Common myeloid progenitor, CD34-positive (primary cell): ENCODE results near the gene KCNMA1.
A peak's percentile ranks its signal among the peaks of the same experiment; 100 is the strongest.

Experiments
- CTCF ChIA-PET: fragments of 350-600 bp; sonication (Branson Sonifier 250); formaldehyde crosslinking; loops from one replicate; lab custom pipeline; 2021; ENCODE audit warnings: antibody characterized with exemption; lab: Charles Lee
- POLR2A ChIA-PET: fragments of 350-600 bp; sonication (Branson Sonifier 250); formaldehyde crosslinking; loops from one replicate; lab custom pipeline; 2021; ENCODE audit warnings: antibody characterized with exemption; lab: Charles Lee
- DNase-seq, 3 donors: peaks; one replicate each; pipeline versions ENCODE4 v3.0.0 to v3.0.0-alpha.2; 2013
- H3K27ac ChIP-seq, 2 experiments: 1 replicate in 1 of 2; 2 replicates in 1 of 2; pipeline ENCODE4 v1.7.0; 2013; ENCODE audit warnings: inconsistent platforms in 2 of 2, low read length in 2 of 2, mild to moderate bottlenecking in 2 of 2, low read depth in 1 of 2, moderate library complexity in 1 of 2; ENCODE audit not compliant: severe bottlenecking in 2 of 2, insufficient read depth in 1 of 2, poor library complexity in 1 of 2
- H3K27me3 ChIP-seq, 5 experiments: replicated peaks in 2 of 5; 1 replicate in 3 of 5; 2 replicates in 2 of 5; pipeline versions ENCODE4 v1.6.1 to v1.7.0; 2013; ENCODE audit warnings: low read length in 4 of 5, mild to moderate bottlenecking in 2 of 5, moderate library complexity in 2 of 5, inconsistent platforms in 1 of 5; ENCODE audit not compliant: insufficient read depth in 5 of 5, control insufficient read depth in 4 of 5
- H3K36me3 ChIP-seq, 4 experiments: 1 replicate in 2 of 4; 2 replicates in 2 of 4; pipeline versions ENCODE4 v1.6.1 to v1.7.0; 2013; ENCODE audit warnings: low read length in 3 of 4, control low read depth in 1 of 4, mild to moderate bottlenecking in 1 of 4; ENCODE audit not compliant: control insufficient read depth in 4 of 4, insufficient read depth in 4 of 4
- H3K4me1 ChIP-seq, 4 experiments: 1 replicate in 3 of 4; 2 replicates in 1 of 4; pipeline versions ENCODE4 v1.6.1 to v1.7.1; 2013; ENCODE audit warnings: low read length in 3 of 4, mild to moderate bottlenecking in 3 of 4, control low read depth in 1 of 4, inconsistent platforms in 1 of 4, moderate library complexity in 1 of 4; ENCODE audit not compliant: control insufficient read depth in 4 of 4, insufficient read depth in 4 of 4; ENCODE audit errors: control extremely low read depth in 1 of 4
- H3K4me3 ChIP-seq, 7 experiments: 1 replicate in 4 of 7; 2 replicates in 3 of 7; pipeline versions ENCODE4 v1.5.1 to v1.7.0; 2013; ENCODE audit warnings: mild to moderate bottlenecking in 7 of 7, low read length in 6 of 7, moderate library complexity in 6 of 7, inconsistent platforms in 2 of 7, low read depth in 2 of 7, control low read depth in 1 of 7; ENCODE audit not compliant: insufficient read depth in 4 of 7, control insufficient read depth in 1 of 7; ENCODE audit errors: extremely low read depth in 1 of 7
- H3K9me3 ChIP-seq, 5 experiments: 1 replicate in 4 of 5; 2 replicates in 1 of 5; pipeline versions ENCODE4 v1.6.1 to v1.7.1; 2013; ENCODE audit warnings: low read length in 4 of 5, mild to moderate bottlenecking in 2 of 5, inconsistent platforms in 1 of 5, low read depth in 1 of 5, moderate library complexity in 1 of 5; ENCODE audit not compliant: control insufficient read depth in 4 of 5, insufficient read depth in 2 of 5; ENCODE audit errors: control extremely low read depth in 1 of 5
- WGBS: methylation state at CpG from one replicate; pipeline ENCODE4 v1.1.5; 2013; ENCODE audit not compliant: insufficient coverage; 5-methylcytosine and 5-hydroxymethylcytosine counted together

KCNMA1 gene

GRCh38 chr10:77177589-77177988 lies 460.0 kb downstream of the KCNMA1 start:
- Histone ChIP-seq H3K27ac (no peak overlapping the region), H3K36me3 (no peaks in the 10 kb centered on the region), H3K9me3 (no peaks in the 10 kb centered on the region), H3K4me1 (peaks cover 0 to 9% (median 2%) of the 10 kb centered on the region in 4 experiments), H3K27me3 (peaks cover 2 to 7% (median 5%) of the 10 kb centered on the region in 5 experiments), H3K4me3 (no peak overlapping the region)
- no CpG with 5 or more reads among the region's 1 CpG for WGBS
- CTCF ChIA-PET, result no interaction called here
- POLR2A ChIA-PET, result no interaction called here
- DNase-seq, result no peak

DNA sequence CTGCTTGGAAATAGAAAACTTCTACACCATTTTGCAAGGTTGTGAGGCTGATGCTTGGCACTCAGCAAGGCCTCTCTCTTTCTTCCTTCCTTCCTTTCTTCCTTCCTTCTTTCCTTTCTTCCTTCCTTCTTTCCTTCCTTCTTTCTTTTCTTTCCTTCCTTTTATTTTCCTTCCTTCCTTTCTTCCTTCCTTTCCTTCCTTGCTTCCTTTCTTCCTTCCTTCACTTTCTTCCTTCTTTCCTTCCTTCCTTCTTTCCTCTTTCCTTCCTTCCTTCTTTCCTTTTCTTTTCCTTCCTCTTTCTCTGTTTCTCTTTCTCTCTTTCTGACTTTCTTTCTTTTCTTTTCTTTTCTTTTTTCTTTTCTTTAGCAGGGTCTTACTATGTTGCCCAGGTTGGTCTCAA lies 460.4 kb downstream of the KCNMA1 start:
- DNase-seq, result no peak
- Histone ChIP-seq H3K27ac (no peak overlapping the region), H3K4me3 (no peak overlapping the region), H3K27me3 (peaks cover 2 to 7% (median 5%) of the 10 kb centered on the region in 5 experiments), H3K9me3 (no peaks in the 10 kb centered on the region), H3K36me3 (no peaks in the 10 kb centered on the region), H3K4me1 (peaks cover 0 to 9% (median 2%) of the 10 kb centered on the region in 4 experiments)
- CTCF ChIA-PET, result no interaction called here
- POLR2A ChIA-PET, result no interaction called here

GRCh38 chr10:77176232-77176631 lies 461.4 kb downstream of the KCNMA1 start:
- Histone ChIP-seq H3K4me1 (peaks cover 0 to 9% (median 2%) of the 10 kb centered on the region in 4 experiments), H3K36me3 (no peaks in the 10 kb centered on the region), H3K9me3 (no peaks in the 10 kb centered on the region), H3K4me3 (no peak overlapping the region), H3K27me3 (peaks cover 2 to 7% (median 5%) of the 10 kb centered on the region in 5 experiments), H3K27ac (no peak overlapping the region)
- CTCF ChIA-PET, result interaction anchor here (1.0 to 17.0 kb wide), 6 partner anchors 14 to 536 kb away, joined by 3 to 339 read pairs (median 8); partner anchors contain the start of gene KCNMA1
- DNase-seq, result peak in 2 of 3 donors; percentile 10 to 27
- POLR2A ChIA-PET, result interaction anchor here (1.4 kb wide), 1 partner anchor 15 kb away, joined by 3 read pairs; no protein-coding TSS in a partner anchor
- WGBS, result 81% methylated on average over 2 of the region's 3 CpGs

DNA sequence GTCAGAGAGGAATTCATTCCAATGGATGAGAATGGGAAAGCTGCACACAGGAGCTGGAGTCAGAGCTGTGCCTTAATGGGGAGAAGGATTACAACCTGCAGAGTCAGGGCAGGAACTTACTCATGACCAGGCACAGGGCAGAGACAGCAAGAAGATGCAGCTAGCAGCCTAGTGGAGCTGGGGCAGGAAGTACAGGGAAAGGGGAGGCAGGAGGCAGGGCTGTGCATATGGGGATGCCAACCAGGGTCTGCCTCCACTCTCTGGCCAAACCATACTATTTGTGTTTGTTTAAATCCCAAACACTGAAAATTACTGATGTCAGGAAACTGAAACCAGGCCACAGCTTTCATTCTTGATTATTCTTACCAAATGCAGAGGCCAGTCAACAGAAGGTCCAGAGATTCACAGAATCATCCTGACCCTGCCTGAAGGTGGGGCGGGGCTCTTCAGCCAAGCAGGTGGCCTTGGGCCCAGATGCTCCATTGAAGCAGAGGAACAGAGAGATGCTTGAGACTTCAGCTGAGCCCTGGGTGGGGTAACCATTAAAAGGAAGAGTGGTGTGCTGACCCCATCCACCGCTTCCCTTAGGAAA lies 461.9 kb downstream of the KCNMA1 start:
- peaks cover 0 to 9% (median 2%) of the 10 kb centered on the region in 4 experiments for H3K4me1 ChIP-seq
- no peaks in the 10 kb centered on the region for H3K36me3 ChIP-seq
- no peaks in the 10 kb centered on the region for H3K9me3 ChIP-seq
- H3K4me3 ChIP-seq, result no peak overlapping the region
- H3K27ac ChIP-seq, result no peak overlapping the region
- ChIA-PET POLR2A (interaction anchor here (1.4 kb wide), 1 partner anchor 15 kb away, joined by 3 read pairs; no protein-coding TSS in a partner anchor), CTCF (interaction anchor here (0.9 to 17.0 kb wide), 9 partner anchors 11 to 537 kb away, joined by 3 to 339 read pairs (median 4); partner anchors contain the start of gene KCNMA1)
- WGBS, result 92% methylated on average over 2 of the region's 2 CpGs
- DNase-seq, result no peak
- peaks cover 0 to 7% (median 5%) of the 10 kb centered on the region in 5 experiments for H3K27me3 ChIP-seq

GRCh38 chr10:77173615-77174461 lies 463.8 kb downstream of the KCNMA1 start:
- ChIA-PET POLR2A (no interaction called here), CTCF (interaction anchor here (0.6 to 17.0 kb wide), 29 partner anchors 8 to 659 kb away, joined by 3 to 339 read pairs (median 4); partner anchors contain the start of gene KCNMA1)
- peaks cover 0 to 9% (median 2%) of the 10 kb centered on the region in 4 experiments for H3K4me1 ChIP-seq
- DNase-seq, result peak; percentile 77 to 90 (median 84)
- 40% methylated on average over 3 of the region's 4 CpGs for WGBS
- no peak overlapping the region for H3K27ac ChIP-seq
- H3K36me3 ChIP-seq, result no peaks in the 10 kb centered on the region
- no peak overlapping the region for H3K4me3 ChIP-seq
- H3K9me3 ChIP-seq, result no peaks in the 10 kb centered on the region
- H3K27me3 ChIP-seq, result peaks cover 0 to 5% (median 0%) of the 10 kb centered on the region in 5 experiments

DNA sequence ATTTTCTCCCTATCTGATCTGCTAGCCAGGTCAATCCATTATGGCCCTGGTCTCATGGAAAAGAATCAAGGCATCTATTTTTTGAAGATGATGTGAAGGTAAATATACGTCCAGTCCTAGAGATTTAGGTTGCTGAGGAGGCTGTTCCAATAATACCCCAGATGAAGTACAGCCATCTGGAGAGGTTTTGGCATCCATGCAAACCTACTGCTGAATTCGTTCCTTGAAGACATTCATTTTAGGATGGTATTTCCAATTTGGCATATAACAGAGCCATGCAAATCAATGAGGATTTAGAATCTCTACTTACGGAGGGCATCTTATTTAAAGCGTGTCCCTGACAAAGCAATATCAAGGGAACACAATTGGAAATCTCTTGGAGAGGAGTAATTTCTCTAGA lies 465.5 kb downstream of the KCNMA1 start:
- Histone ChIP-seq H3K9me3 (no peaks in the 10 kb centered on the region), H3K27me3 (peaks cover 0 to 4% (median 0%) of the 10 kb centered on the region in 5 experiments), H3K27ac (no peak overlapping the region), H3K36me3 (no peaks in the 10 kb centered on the region), H3K4me3 (no peak overlapping the region), H3K4me1 (peaks cover 0 to 9% (median 2%) of the 10 kb centered on the region in 4 experiments)
- CTCF ChIA-PET, result interaction anchor here (1.0 to 17.0 kb wide), 8 partner anchors 9 to 540 kb away, joined by 3 to 339 read pairs (median 4); partner anchors contain the start of gene KCNMA1
- POLR2A ChIA-PET, result no interaction called here
- 97% methylated on average over 4 of the region's 4 CpGs for WGBS
- no peak for DNase-seq
